SJSA1 (cell line): ENCODE results near the gene OR10A6. TPM values are rescaled to one million over a fixed set of nuclear protein-coding genes. Genes with fewer than 3 reads are reported as not detected.

ENCODE experiments used
- DNase-seq, 2 experiments: peaks; one replicate each; pipeline ENCODE4 v3.0.0-alpha.2; 2015 to 2020; ENCODE audit warnings: low spot score in 2 of 2, low read depth in 1 of 2
- H3K27ac ChIP-seq: fragments of 250-450 bp; sonication (Bioruptor Pico); 2 replicates; pipeline ENCODE4 v1.5.1; 2020; ENCODE audit warnings: mild to moderate bottlenecking, moderate library complexity
- H3K27me3 ChIP-seq: fragments of 250-450 bp; sonication (Bioruptor Pico); replicated peaks from 2 replicates; pipeline ENCODE4 v1.5.1; 2020; ENCODE audit warnings: mild to moderate bottlenecking, moderate library complexity
- H3K36me3 ChIP-seq: fragments of 250-450 bp; sonication (Bioruptor Pico); 2 replicates; pipeline ENCODE4 v1.5.1; 2020; ENCODE audit warnings: mild to moderate bottlenecking
- H3K4me1 ChIP-seq: fragments of 250-450 bp; sonication (Bioruptor Pico); replicated peaks from 2 replicates; pipeline ENCODE4 v1.6.1; 2021; ENCODE audit warnings: mild to moderate bottlenecking
- H3K4me3 ChIP-seq: fragments of 250-450 bp; sonication (Bioruptor Pico); 2 replicates; pipeline ENCODE4 v1.5.1; 2020; ENCODE audit warnings: mild to moderate bottlenecking
- H3K9me3 ChIP-seq: fragments of 250-450 bp; sonication (Bioruptor Pico); replicated peaks from 2 replicates; pipeline ENCODE4 v1.5.1; 2020; ENCODE audit warnings: mild to moderate bottlenecking
- total RNA-seq: library from RNA; depleted of rRNA; stranded (reverse); fragments of >200 nt; shearing (Covaris generic); gene quantifications from 2 replicates; pipeline ENCODE4 v1.2.3, GENCODE V29; 2014

OR10A6 gene
- total RNA-seq, 1 experiment from 2014 or later, result not detected

DNA sequence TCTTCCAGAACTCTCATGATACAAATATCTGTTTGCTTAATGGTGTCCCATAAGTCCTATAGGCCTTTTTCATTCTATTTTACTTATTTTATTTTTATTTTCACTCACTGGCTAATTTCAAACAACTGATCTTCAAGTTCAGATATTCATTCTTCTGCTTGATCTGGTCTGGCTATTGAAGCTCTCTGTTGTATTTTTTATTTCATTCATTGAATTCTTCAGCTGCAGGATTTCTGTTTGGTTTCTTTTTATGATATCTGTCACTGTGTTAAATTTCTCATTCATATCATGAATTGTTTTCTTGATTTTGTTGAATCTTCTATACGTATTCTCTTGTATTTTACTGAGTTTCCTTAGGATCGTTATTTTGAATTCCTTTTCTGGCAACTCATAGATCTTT lies 13.1 kb upstream of the OR10A6 start:
- DNase-seq, result no peak
- Histone ChIP-seq H3K9me3 (no peaks in the 10 kb centered on the region), H3K27me3 (no peaks in the 10 kb centered on the region), H3K36me3 (no peaks in the 10 kb centered on the region), H3K27ac (no peak overlapping the region), H3K4me3 (no peak overlapping the region), H3K4me1 (no peaks in the 10 kb centered on the region)

DNA sequence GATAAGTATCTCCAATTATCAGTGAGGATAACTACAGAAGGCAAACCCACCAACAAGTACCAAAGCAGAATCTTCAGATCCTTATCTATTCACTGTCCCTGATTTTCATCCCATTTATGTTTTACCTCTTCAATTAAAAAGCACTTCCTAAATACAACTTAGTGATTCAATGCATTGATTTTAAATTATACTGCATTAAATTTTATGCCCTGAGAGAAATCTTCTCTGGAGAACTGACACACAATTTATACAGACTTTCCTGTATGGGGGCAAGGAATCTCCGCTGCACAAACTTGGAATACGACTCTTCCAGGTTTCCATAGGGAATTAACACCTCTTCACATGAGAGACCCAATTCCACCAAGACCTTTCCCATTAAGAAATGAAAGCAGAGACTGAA lies 10.5 kb upstream of the OR10A6 start, which contains the start of gene OR10A3:
TSS of gene OR10A3 (minus strand) at position 101 of the 400 bp plus-strand sequence. CDS start 2,188 bp downstream, outside the sequence.
- H3K27me3 ChIP-seq, result no peaks in the 10 kb centered on the region
- no peak within 1 kb of the TSS for H3K4me3 ChIP-seq
- no peak for DNase-seq
- H3K9me3 ChIP-seq, result no peaks in the 10 kb centered on the region
- no peak within 1 kb of the TSS for H3K27ac ChIP-seq
- H3K36me3 ChIP-seq, result no peaks in the 10 kb centered on the region
- no peaks in the 10 kb centered on the region for H3K4me1 ChIP-seq

DNA sequence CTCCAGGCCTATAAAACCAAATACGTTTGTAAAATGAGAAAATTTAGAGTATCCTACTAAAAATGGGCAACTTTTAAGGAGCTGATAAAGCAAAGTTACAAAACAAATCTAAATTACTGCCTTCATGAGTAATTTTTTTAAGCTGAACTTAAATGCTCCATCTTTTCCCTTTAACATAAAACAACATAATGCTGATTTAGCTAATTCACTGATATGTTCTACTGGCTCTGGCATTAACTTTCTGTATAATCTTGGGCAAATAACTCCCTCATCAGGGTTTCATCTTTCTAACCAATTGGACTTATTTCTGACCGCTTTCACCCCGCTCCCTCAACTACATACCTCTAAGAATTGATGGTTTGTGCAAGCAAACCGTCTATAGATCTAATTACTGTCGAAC lies 10.1 kb upstream of the OR10A6 start:
- H3K36me3 ChIP-seq, result no peaks in the 10 kb centered on the region
- H3K27ac ChIP-seq, result no peak overlapping the region
- no peaks in the 10 kb centered on the region for H3K9me3 ChIP-seq
- H3K4me3 ChIP-seq, result no peak overlapping the region
- no peak for DNase-seq
- no peaks in the 10 kb centered on the region for H3K4me1 ChIP-seq
- no peaks in the 10 kb centered on the region for H3K27me3 ChIP-seq

DNA sequence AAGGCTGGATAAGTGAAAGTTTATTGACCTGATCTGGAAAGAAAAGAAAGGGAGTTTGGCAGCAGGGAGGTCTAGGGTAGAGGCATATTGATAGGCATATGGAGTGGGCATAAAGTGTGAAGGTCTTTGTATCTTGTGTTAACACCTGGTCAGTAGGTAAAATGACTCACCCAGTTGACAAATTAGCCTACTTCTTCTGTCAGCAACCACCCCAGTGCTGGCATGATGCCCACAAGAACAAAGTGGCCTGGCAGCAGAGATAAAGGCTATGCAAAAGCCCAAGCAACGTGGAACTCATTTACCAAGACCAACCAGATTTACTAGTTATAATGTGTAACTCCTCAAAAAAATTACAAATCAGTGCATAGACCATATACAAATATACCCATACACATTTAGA lies 5.5 kb upstream of the OR10A6 start:
- Histone ChIP-seq H3K27ac (no peak overlapping the region), H3K9me3 (no peaks in the 10 kb centered on the region), H3K36me3 (no peaks in the 10 kb centered on the region), H3K4me3 (no peak overlapping the region), H3K4me1 (no peaks in the 10 kb centered on the region), H3K27me3 (no peaks in the 10 kb centered on the region)
- no peak for DNase-seq

DNA sequence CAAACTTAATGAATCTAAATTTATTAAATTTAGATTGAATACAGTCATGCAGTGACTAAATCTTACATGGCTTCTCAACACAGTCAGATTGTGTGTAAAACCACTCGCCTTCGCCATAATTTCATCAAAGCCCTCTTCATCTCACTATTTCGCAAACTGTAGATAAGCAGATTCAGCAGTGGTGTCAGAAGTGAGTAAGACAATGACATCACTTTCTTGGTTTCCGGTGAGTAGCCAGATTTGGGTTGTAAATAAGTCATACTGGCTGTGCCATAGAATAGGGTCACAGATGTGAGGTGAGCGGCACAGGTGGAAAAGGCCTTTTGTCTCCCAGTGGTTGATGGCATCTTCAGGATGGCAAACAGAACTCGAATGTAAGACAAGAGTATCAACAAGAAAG lies 3.4 kb downstream of the OR10A6 start:
- Histone ChIP-seq H3K27me3 (no peaks in the 10 kb centered on the region), H3K4me3 (no peak overlapping the region), H3K36me3 (no peaks in the 10 kb centered on the region), H3K4me1 (no peaks in the 10 kb centered on the region), H3K9me3 (no peaks in the 10 kb centered on the region), H3K27ac (no peak overlapping the region)
- DNase-seq, result no peak

DNA sequence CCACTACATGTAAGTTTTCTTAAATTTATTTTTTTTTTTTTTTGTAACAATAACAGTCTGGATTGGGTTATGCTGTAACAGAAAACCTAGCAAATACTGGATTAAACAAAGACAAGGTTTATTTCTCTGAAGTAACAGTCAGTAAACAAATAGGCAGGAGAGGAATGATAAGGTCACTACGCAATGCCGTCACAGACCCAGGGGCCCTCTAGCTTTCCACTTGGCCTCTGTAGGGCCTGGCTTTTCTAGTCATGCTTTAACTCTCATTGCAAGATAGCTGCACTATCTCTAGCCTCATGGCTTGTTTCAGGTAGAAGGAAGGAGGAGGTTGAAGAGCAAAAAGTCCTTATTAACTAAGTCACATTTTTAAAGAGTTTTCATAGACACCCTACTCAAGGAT lies 6.5 kb downstream of the OR10A6 start:
- no peak overlapping the region for H3K4me3 ChIP-seq
- no peak for DNase-seq
- no peak overlapping the region for H3K27ac ChIP-seq
- no peaks in the 10 kb centered on the region for H3K4me1 ChIP-seq
- H3K9me3 ChIP-seq, result no peaks in the 10 kb centered on the region
- H3K36me3 ChIP-seq, result no peaks in the 10 kb centered on the region
- H3K27me3 ChIP-seq, result no peaks in the 10 kb centered on the region

DNA sequence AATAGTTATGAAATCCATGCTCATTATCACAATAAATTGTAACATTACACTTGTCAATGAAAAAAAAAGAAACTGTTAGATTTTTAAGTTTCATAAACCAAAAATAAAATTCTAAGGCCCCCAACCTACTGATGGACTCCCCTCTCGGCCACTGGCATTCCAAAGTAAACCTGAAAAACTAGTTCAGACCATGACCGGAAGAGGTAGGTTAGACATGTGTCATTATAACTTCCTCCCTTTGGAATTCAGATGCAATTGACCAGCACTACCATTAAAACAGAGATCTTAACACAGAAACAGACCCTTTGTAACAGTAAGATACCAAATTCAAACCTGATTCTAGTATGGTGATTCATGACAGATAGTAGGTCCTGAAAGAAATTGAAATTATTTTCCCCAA lies 12.9 kb downstream of the OR10A6 start:
- Histone ChIP-seq H3K4me3 (no peak overlapping the region), H3K27ac (no peak overlapping the region), H3K27me3 (no peaks in the 10 kb centered on the region), H3K36me3 (no peaks in the 10 kb centered on the region), H3K9me3 (no peaks in the 10 kb centered on the region), H3K4me1 (no peaks in the 10 kb centered on the region)
- DNase-seq, result no peak

DNA sequence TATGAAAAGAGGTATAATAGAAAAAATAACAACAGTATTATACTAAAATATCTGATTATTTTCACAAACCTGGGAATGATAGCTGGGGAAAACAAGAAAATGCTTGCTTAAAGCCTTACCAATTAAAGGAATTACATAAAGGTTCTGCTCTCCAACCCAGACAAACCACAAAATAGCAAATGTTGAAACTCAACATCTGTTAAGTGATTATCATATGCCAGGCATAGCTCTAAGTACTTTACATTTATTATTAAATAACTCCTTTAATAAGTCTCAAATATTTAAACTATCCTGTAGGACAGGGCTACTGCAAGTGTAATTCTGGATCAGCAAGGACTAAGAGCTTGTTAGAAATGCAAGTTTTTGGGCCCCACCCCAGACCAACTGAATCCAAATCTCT lies 20.1 kb downstream of the OR10A6 start:
- peaks cover 11% of the 10 kb centered on the region for H3K4me1 ChIP-seq
- H3K27ac ChIP-seq, result no peak overlapping the region
- H3K27me3 ChIP-seq, result no peaks in the 10 kb centered on the region
- no peak overlapping the region for H3K4me3 ChIP-seq
- H3K9me3 ChIP-seq, result no peaks in the 10 kb centered on the region
- no peaks in the 10 kb centered on the region for H3K36me3 ChIP-seq
- no peak for DNase-seq

DNA sequence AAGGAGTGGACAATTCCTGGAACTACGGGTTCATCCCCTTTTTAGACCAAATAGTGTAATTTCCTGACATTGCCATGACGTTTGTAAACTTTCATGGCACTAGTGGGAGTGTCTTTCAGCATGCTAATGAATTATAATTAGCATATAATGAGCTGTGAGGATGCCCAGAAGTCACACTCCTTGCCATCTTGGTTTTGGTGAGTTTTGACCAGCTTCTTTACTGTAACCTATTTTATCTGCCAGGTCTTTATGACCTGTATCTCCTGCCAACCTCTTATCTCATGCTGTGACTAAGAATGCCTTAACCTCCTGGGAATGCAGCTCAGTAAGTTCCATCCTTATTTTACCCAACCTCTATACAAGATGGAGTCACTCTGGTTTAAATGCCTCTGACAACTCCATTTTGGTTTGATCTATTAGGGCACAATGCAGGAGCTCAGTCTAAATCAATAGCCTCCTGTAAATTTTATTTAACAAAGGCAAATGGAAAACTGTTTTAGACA lies 20.7 kb downstream of the OR10A6 start:
- Histone ChIP-seq H3K27ac (no peak overlapping the region), H3K36me3 (no peaks in the 10 kb centered on the region), H3K4me1 (peaks cover 18% of the 10 kb centered on the region), H3K9me3 (no peaks in the 10 kb centered on the region), H3K27me3 (no peaks in the 10 kb centered on the region), H3K4me3 (no peak overlapping the region)
- no peak for DNase-seq

DNA sequence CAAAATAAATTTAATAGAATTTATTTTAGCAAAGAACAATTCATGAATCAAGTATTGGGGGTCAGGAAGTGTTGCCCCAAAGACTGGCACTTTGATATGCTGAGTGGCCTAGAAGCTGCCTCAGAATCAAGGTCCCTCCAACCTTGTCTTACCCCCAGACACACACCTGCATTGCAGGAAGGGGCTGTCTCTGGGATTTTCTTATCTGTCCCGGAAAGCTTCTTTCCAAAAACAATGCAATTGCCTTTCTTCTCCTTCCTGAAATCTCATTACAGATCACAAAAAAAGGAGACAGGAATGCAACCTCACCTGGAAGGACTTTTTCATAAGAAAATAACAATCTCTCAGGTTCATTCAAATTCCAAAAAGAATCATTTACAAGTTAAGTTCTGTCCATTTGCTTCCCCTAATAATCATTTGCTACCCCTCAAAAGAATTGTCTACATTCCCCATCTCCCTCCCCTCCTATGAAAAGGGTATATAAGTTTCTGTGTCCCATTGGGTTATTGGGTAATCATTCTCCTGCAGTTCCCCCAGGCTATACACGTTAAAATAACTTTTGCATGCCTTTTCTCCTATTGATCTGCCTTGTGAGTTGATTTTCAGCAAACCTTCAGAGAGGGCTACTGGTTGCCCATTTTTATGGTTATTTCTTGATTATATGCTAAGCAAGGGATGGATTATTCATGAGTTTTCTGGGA lies 21.3 kb downstream of the OR10A6 start:
- Histone ChIP-seq H3K36me3 (no peaks in the 10 kb centered on the region), H3K4me1 (peaks cover 21% of the 10 kb centered on the region), H3K9me3 (no peaks in the 10 kb centered on the region), H3K4me3 (no peak overlapping the region), H3K27me3 (no peaks in the 10 kb centered on the region), H3K27ac (no peak overlapping the region)
- DNase-seq, result no peak

DNA sequence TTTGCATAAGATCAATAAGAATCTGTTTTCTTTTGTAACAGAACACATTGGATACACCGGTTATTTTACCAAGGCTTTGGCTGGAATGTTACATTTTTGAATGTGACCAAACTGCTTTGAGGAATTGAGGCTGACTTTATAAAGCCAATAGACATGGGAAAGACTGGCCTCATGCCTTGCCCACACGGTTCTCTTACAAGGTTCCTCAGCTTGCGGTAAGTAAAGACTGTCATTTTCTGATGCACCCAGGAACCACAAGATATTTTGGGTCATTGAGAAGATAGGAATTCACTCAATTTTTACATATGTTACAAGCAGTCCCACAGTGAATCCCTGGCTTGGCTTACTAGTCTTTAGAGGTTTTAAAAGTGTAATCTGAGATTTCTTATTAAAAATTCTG lies 23.9 kb downstream of the OR10A6 start:
- Histone ChIP-seq H3K4me3 (no peak overlapping the region), H3K4me1 (peaks cover 21% of the 10 kb centered on the region)

DNA sequence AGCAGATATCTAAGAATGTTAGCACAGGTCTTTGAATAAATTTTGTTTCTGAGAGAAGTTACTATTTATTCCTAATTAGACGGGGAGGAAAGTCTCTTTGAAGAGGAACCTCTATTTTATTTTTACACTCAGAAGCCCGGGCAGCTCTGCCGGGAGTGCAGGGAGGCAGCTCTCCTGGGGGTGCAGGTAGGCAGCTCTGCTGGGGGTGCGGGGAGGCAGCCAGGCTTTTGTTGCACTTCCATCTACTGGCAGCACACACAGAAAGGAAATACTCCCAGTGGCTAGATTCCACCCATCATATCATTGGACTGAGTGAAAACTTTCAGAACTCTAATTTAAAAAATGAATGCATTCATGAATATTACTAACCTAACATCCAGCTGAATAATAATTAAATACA lies 24.6 kb downstream of the OR10A6 start:
- DNase-seq, result peak in 1 of 2 experiments; percentile 7
- H3K36me3 ChIP-seq, result no peaks in the 10 kb centered on the region
- H3K9me3 ChIP-seq, result no peaks in the 10 kb centered on the region
- no peaks in the 10 kb centered on the region for H3K27me3 ChIP-seq
- H3K27ac ChIP-seq, result no peak overlapping the region; the same call in 1 of the 2 replicates
- H3K4me3 ChIP-seq, result no peak overlapping the region
- peaks cover 21% of the 10 kb centered on the region for H3K4me1 ChIP-seq

More for the DNA sequence above, 23.9 kb downstream of the OR10A6 start:
- Histone ChIP-seq H3K27ac (no peak overlapping the region), H3K9me3 (no peaks in the 10 kb centered on the region), H3K36me3 (no peaks in the 10 kb centered on the region), H3K27me3 (no peaks in the 10 kb centered on the region)
- DNase-seq, result no peak

DNA sequence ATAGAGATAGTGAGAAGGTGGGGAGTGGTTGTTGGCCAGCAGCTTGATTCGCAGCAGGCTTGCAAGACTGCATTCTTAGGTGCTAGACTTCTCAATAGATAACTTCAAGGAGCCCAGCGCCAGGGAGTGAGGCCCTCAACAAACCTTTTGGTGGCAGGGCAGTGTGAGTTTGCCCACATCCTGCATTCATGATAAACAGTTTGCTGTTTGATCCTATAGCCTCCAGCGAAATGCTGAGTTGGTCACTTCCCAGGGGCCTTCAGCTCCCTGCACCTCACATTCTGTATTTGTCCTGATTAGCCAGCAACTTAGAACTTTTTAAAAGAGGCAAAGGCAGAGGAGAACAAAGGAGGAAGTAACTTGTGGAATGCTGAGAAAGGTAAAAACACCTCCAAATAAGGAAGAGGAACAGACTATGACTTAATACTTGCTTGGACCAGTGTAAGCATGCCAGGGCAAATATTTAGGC lies 25.1 kb downstream of the OR10A6 start:
- Histone ChIP-seq H3K4me3 (no peak overlapping the region), H3K27me3 (no peaks in the 10 kb centered on the region), H3K4me1 (peaks cover 21% of the 10 kb centered on the region), H3K9me3 (no peaks in the 10 kb centered on the region), H3K36me3 (no peaks in the 10 kb centered on the region), H3K27ac (peak overlapping the region; percentile 25; the same call in 1 of the 2 replicates)
- peak; percentile 34 to 42 for DNase-seq

DNA sequence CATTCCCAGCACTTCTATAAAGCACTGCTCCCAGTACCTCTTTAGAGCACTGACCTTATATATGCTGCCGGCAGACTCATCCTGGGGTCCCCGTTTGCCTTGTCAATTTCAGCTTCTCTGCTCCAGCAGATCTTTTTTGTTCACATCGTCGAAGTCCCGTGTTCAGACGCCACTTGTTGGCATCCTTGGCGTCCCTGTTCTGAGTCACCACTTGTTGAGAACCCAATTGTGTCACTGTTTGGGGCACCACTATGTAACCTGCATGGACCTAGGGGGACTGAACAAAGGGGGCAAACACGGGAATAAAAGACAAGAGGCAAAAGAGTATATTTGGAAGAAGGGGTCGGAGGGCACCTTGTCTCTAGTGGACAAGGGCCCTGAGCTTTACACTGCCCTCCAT lies 25.5 kb downstream of the OR10A6 start:
- Histone ChIP-seq H3K9me3 (no peaks in the 10 kb centered on the region), H3K27me3 (no peaks in the 10 kb centered on the region), H3K4me3 (no peak overlapping the region; the same call in 1 of the 2 replicates), H3K4me1 (peaks cover 21% of the 10 kb centered on the region), H3K27ac (peak overlapping the region; percentile 25; the same call in 1 of the 2 replicates), H3K36me3 (no peaks in the 10 kb centered on the region)
- DNase-seq, result no peak
